Activated B cell treated with CpG ODN at 0.5 μM for 24 hours (primary cell): ENCODE data around the gene BRD4. TPM values are rescaled to one million over a fixed set of nuclear protein-coding genes. Genes with fewer than 3 reads are reported as not detected.

Experiments
- ATAC-seq: fragments of 200-7000 bp; cut with Tn5 transposase; one replicate; pipeline ENCODE4 v1.10.0; 2021; ENCODE audit warnings: low read depth, mild to moderate bottlenecking, moderate library complexity
- CTCF ChIA-PET: fragments of 350-600 bp; sonication (Branson Sonifier 250); formaldehyde crosslinking; loops from one replicate; lab custom pipeline; 2021; ENCODE audit warnings: antibody characterized with exemption; lab: Charles Lee
- POLR2A ChIA-PET: fragments of 350-600 bp; sonication (Branson Sonifier 250); formaldehyde crosslinking; loops from one replicate; lab custom pipeline; 2021; ENCODE audit warnings: antibody characterized with exemption; lab: Charles Lee
- DNase-seq: peaks from one replicate; pipeline ENCODE4 v3.0.0; 2022
- H3K27ac Mint-ChIP-seq: one replicate; pipeline ENCODE4 v1.8.0; 2020; ENCODE audit warnings: mixed read lengths
- H3K27me3 Mint-ChIP-seq: one replicate; pipeline ENCODE4 v1.8.0; 2021; ENCODE audit warnings: mixed read lengths
- H3K36me3 Mint-ChIP-seq: one replicate; pipeline ENCODE4 v1.8.0; 2021; ENCODE audit warnings: low read depth, mixed read lengths
- H3K4me1 Mint-ChIP-seq: one replicate; pipeline ENCODE4 v1.8.0; 2021; ENCODE audit warnings: mixed read lengths
- H3K4me3 Mint-ChIP-seq: one replicate; pipeline ENCODE4 v1.8.0; 2020; ENCODE audit warnings: mild to moderate bottlenecking, mixed read lengths
- H3K9me3 Mint-ChIP-seq: one replicate; pipeline ENCODE4 v1.8.0; 2020; ENCODE audit warnings: mixed read lengths
- CTCF ChIP-seq: fragments of 200-600 bp; IDR thresholded peaks from one replicate; pipeline ENCODE4 v1.8.0; 2022; ENCODE audit warnings: antibody characterized with exemption, mild to moderate bottlenecking
- intact Hi-C: fragments of 100-400 bp; cut with micrococcal nuclease; formaldehyde crosslinking; loops from one replicate; pipeline ENCODE4 v1.15.1; 2024
- total RNA-seq: library from RNA; stranded (reverse); gene quantifications from 2 replicates; pipeline ENCODE4 v1.2.3, GENCODE V29; 2022

BRD4 gene
- total RNA-seq, 1 donor from 2014 or later = 164 TPM

- Mint-ChIP-seq H3K4me3 (peak overlapping the region; percentile 64), H3K27ac (no peak overlapping the region), H3K36me3 (no peaks in the 10 kb centered on the region), H3K4me1 (peaks cover 28% of the 10 kb centered on the region), H3K9me3 (no peaks in the 10 kb centered on the region), H3K27me3 (peaks cover 42% of the 10 kb centered on the region)
- intact Hi-C loops = loop anchor here (5.0 kb wide), 1 partner anchor 32 kb away; the partner anchor contains the start of gene EPHX3
- CTCF ChIA-PET = no interaction called here
- DNase-seq = no peak
- ATAC-seq = no peak
- no peak for TF ChIP-seq CTCF
- POLR2A ChIA-PET = no interaction called here
Measured at GRCh38 chr19:15199661-15200552, 132.4 kb downstream of the BRD4 start.

- no peak overlapping the region for H3K27ac Mint-ChIP-seq
- peak overlapping the region; percentile 64 for H3K4me3 Mint-ChIP-seq
- H3K27me3 Mint-ChIP-seq = peaks cover 48% of the 10 kb centered on the region
- H3K36me3 Mint-ChIP-seq = no peaks in the 10 kb centered on the region
- H3K9me3 Mint-ChIP-seq = no peaks in the 10 kb centered on the region
- no peak for TF ChIP-seq CTCF
- intact Hi-C loops = loop anchor here (5.0 kb wide), 1 partner anchor 33 kb away; the partner anchor contains the start of gene EPHX3
- H3K4me1 Mint-ChIP-seq = peaks cover 31% of the 10 kb centered on the region
- POLR2A ChIA-PET = interaction anchor here (0.7 kb wide), 1 partner anchor 135 kb away, joined by 3 read pairs; no protein-coding TSS in a partner anchor
- CTCF ChIA-PET = no interaction called here
- no peak for ATAC-seq
- DNase-seq = no peak
Measured at GRCh38 chr19:15198951-15199660, 133.2 kb downstream of the BRD4 start.

DNA sequence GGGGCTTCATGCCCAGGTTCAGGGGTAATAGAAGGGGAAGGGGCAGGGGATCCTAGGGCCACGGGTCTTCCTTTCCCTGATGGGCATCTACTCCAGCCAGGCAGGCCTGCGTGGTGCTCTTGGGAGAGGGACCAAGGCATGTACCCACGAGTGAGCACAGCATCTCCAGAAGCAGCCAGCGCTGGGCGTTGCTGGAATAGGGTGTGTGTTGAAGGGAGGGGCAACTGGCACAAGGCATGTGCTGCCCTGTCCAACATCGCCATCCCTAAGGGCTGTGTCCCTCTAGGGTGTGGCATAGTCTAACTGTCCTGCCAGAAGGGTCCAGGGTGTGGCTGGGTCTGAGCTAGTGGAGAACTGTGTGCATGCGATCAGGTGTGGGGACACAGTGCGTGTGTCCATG lies 134.4 kb downstream of the BRD4 start:
- TF ChIP-seq CTCF = no peak
- peaks cover 31% of the 10 kb centered on the region for H3K4me1 Mint-ChIP-seq
- H3K4me3 Mint-ChIP-seq = no peak overlapping the region
- CTCF ChIA-PET = no interaction called here
- no peaks in the 10 kb centered on the region for H3K9me3 Mint-ChIP-seq
- POLR2A ChIA-PET = no interaction called here
- H3K27ac Mint-ChIP-seq = no peak overlapping the region
- no peaks in the 10 kb centered on the region for H3K36me3 Mint-ChIP-seq
- intact Hi-C loops = loop anchor here (5.0 kb wide), 1 partner anchor 34 kb away; the partner anchor contains the start of gene EPHX3
- no peak for ATAC-seq
- DNase-seq = no peak
- peaks cover 48% of the 10 kb centered on the region for H3K27me3 Mint-ChIP-seq

GRCh38 chr19:15197275-15197941 lies 134.9 kb downstream of the BRD4 start:
- POLR2A ChIA-PET = no interaction called here
- intact Hi-C loops = loop anchor here (5.0 kb wide), 1 partner anchor 35 kb away; the partner anchor contains the start of gene EPHX3
- ATAC-seq = no peak

More at GRCh38 chr19:15197275-15197941, 134.9 kb downstream of the BRD4 start:
- no peaks in the 10 kb centered on the region for H3K36me3 Mint-ChIP-seq
- no peak for DNase-seq
- no peak overlapping the region for H3K27ac Mint-ChIP-seq
- CTCF ChIA-PET = no interaction called here
- no peak for TF ChIP-seq CTCF
- no peak overlapping the region for H3K4me3 Mint-ChIP-seq
- H3K9me3 Mint-ChIP-seq = no peaks in the 10 kb centered on the region
- peaks cover 31% of the 10 kb centered on the region for H3K4me1 Mint-ChIP-seq
- peaks cover 48% of the 10 kb centered on the region for H3K27me3 Mint-ChIP-seq
